ENCODE measurements around the gene FGF14.

FGF14 gene

GRCh38 chr13:102033857-102034331 lies 368.0 kb downstream of the FGF14 start:
- Histone ChIP-seq H3K4me3 (ENCODE audit: low read depth, low read length) (no peak overlapping the region), H2AK5ac (ENCODE audit: low read length) (no peak overlapping the region), H4K8ac (ENCODE audit: low read depth, low read length) (no peak overlapping the region), H3K36me3 (ENCODE audit: control insufficient read depth in 1 of 2, insufficient read depth in 2 of 2, low read length in 2 of 2) (no peaks in the 10 kb centered on the region), H4K91ac (ENCODE audit: low read depth, low read length) (no peak overlapping the region), H4K12ac (ENCODE audit: low read depth, low read length) (no peak overlapping the region), H3K18ac (ENCODE audit: low read length) (no peak overlapping the region), H3K9me3 (ENCODE audit: insufficient read depth, low read depth, low read length) (no peaks in the 10 kb centered on the region), H3K4me2 (ENCODE audit: low read length) (no peak overlapping the region), H3K23ac (ENCODE audit: low read length) (no peak overlapping the region), H2BK12ac (ENCODE audit: low read length) (no peak overlapping the region), H2BK5ac (ENCODE audit: low read depth, low read length, poor library complexity) (no peak overlapping the region), H3K27me3 (ENCODE audit: insufficient read depth, low read length) (no peaks in the 10 kb centered on the region), H3K27ac (ENCODE audit: low read depth, low read length) (no peak overlapping the region), H3K9ac (ENCODE audit: low read length) (no peak overlapping the region), H3K4me1 (ENCODE audit: control insufficient read depth in 1 of 2, insufficient read depth in 2 of 2, low read length in 2 of 2) (no peaks in the 10 kb centered on the region), H2BK120ac (ENCODE audit: insufficient read depth, low read length, poor library complexity) (no peak overlapping the region), H2AFZ (ENCODE audit: insufficient read depth, low read length, poor library complexity) (no peak overlapping the region), H3K14ac (ENCODE audit: low read length) (no peak overlapping the region), H3K79me1 (ENCODE audit: low read length) (no peaks in the 10 kb centered on the region), H3K79me2 (ENCODE audit: control insufficient read depth, insufficient read depth, low read length, poor library complexity) (no peaks in the 10 kb centered on the region), H3K4ac (ENCODE audit: low read depth, low read length) (no peak overlapping the region)
- no CpG with 5 or more reads among the region's 5 CpGs for WGBS (ENCODE audit: extremely low coverage, insufficient coverage, insufficient read length)
- no peak for DNase-seq

- Histone ChIP-seq H2BK120ac (ENCODE audit: insufficient read depth, low read length, poor library complexity) (no peak overlapping the region), H2BK5ac (ENCODE audit: low read depth, low read length, poor library complexity) (no peak overlapping the region), H3K14ac (ENCODE audit: low read length) (no peak overlapping the region), H2AK5ac (ENCODE audit: low read length) (no peak overlapping the region), H3K18ac (ENCODE audit: low read length) (no peak overlapping the region), H3K23ac (ENCODE audit: low read length) (no peak overlapping the region), H3K27me3 (ENCODE audit: insufficient read depth, low read length) (no peaks in the 10 kb centered on the region), H3K79me1 (ENCODE audit: low read length) (no peaks in the 10 kb centered on the region), H2BK12ac (ENCODE audit: low read length) (no peak overlapping the region), H3K9ac (ENCODE audit: low read length) (no peak overlapping the region), H4K12ac (ENCODE audit: low read depth, low read length) (no peak overlapping the region), H2AFZ (ENCODE audit: insufficient read depth, low read length, poor library complexity) (no peak overlapping the region), H3K36me3 (ENCODE audit: control insufficient read depth in 1 of 2, insufficient read depth in 2 of 2, low read length in 2 of 2) (no peaks in the 10 kb centered on the region), H4K8ac (ENCODE audit: low read depth, low read length) (no peak overlapping the region), H3K4me3 (ENCODE audit: low read depth, low read length) (no peak overlapping the region), H3K4me2 (ENCODE audit: low read length) (no peak overlapping the region), H3K27ac (ENCODE audit: low read depth, low read length) (no peak overlapping the region), H4K91ac (ENCODE audit: low read depth, low read length) (no peak overlapping the region), H3K9me3 (ENCODE audit: insufficient read depth, low read depth, low read length) (no peaks in the 10 kb centered on the region), H3K4ac (ENCODE audit: low read depth, low read length) (no peak overlapping the region), H3K79me2 (ENCODE audit: control insufficient read depth, insufficient read depth, low read length, poor library complexity) (no peaks in the 10 kb centered on the region), H3K4me1 (ENCODE audit: control insufficient read depth in 1 of 2, insufficient read depth in 2 of 2, low read length in 2 of 2) (no peaks in the 10 kb centered on the region)
- no peak for DNase-seq
- no CpG with 5 or more reads among the region's 7 CpGs for WGBS (ENCODE audit: extremely low coverage, insufficient coverage, insufficient read length)
Observed at GRCh38 chr13:102033386-102033785, 368.5 kb downstream of the FGF14 start.

DNA sequence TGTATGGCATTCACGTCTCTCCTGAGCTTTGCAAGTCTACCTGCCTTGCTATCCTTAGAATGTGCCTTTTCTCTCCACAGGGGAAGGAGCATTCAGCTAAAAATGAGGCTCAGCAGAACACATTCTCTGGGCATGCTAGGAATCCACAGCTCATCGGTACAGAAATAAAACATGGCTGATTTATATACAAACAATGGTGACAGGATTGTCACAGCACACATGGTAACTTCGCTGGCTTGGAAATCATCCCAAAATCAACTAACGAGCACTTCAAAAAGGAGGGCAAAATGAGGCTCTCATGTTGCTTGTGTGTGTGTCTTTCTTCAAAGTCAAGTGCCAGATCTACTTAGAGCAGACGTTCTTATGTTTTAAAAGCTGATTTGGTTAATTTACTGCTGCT lies 373.0 kb downstream of the FGF14 start:
- H3K18ac ChIP-seq (ENCODE audit: low read length), result no peak overlapping the region
- no peak overlapping the region for H3K4me2 ChIP-seq (ENCODE audit: low read length)
- no peaks in the 10 kb centered on the region for H3K4me1 ChIP-seq (ENCODE audit: control insufficient read depth in 1 of 2, insufficient read depth in 2 of 2, low read length in 2 of 2)
- H3K27me3 ChIP-seq (ENCODE audit: insufficient read depth, low read length), result no peaks in the 10 kb centered on the region
- no peak overlapping the region for H4K91ac ChIP-seq (ENCODE audit: low read depth, low read length)
- no peak overlapping the region for H4K12ac ChIP-seq (ENCODE audit: low read depth, low read length)
- no peak for DNase-seq
- no peak overlapping the region for H2BK120ac ChIP-seq (ENCODE audit: insufficient read depth, low read length, poor library complexity)
- no peak overlapping the region for H3K9ac ChIP-seq (ENCODE audit: low read length)
- no peak overlapping the region for H3K4me3 ChIP-seq (ENCODE audit: low read depth, low read length)
- H3K14ac ChIP-seq (ENCODE audit: low read length), result no peak overlapping the region
- no peak overlapping the region for H2BK12ac ChIP-seq (ENCODE audit: low read length)
- no peaks in the 10 kb centered on the region for H3K9me3 ChIP-seq (ENCODE audit: insufficient read depth, low read depth, low read length)
- no peak overlapping the region for H2AFZ ChIP-seq (ENCODE audit: insufficient read depth, low read length, poor library complexity)
- no peak overlapping the region for H2AK5ac ChIP-seq (ENCODE audit: low read length)
- WGBS (ENCODE audit: extremely low coverage, insufficient coverage, insufficient read length), result no CpG with 5 or more reads among the region's 5 CpGs
- no peak overlapping the region for H3K27ac ChIP-seq (ENCODE audit: low read depth, low read length)
- H4K8ac ChIP-seq (ENCODE audit: low read depth, low read length), result no peak overlapping the region
- H3K4ac ChIP-seq (ENCODE audit: low read depth, low read length), result no peak overlapping the region
- no peaks in the 10 kb centered on the region for H3K36me3 ChIP-seq (ENCODE audit: control insufficient read depth in 1 of 2, insufficient read depth in 2 of 2, low read length in 2 of 2)
- no peaks in the 10 kb centered on the region for H3K79me2 ChIP-seq (ENCODE audit: control insufficient read depth, insufficient read depth, low read length, poor library complexity)
- no peak overlapping the region for H3K23ac ChIP-seq (ENCODE audit: low read length)
- no peak overlapping the region for H2BK5ac ChIP-seq (ENCODE audit: low read depth, low read length, poor library complexity)
- no peaks in the 10 kb centered on the region for H3K79me1 ChIP-seq (ENCODE audit: low read length)

DNA sequence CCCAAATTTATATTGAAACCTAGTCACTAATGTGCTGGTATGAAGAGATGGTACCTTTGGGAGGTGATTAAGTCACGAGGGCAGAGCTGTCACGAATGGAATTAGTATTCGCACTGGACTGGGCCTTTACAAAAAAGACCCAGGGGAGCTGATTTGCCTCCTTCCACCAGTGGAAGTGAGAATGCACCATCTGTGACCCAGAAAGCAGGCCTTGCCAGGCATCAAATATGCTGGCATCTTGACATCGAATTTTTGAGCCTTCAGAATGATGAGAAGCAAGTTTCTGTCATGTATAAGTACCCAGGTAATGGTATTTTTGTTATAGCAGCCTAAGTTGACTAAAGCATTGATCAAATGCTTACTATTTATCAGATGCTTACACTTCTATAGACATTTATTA lies 373.6 kb downstream of the FGF14 start:
- Histone ChIP-seq H3K14ac (ENCODE audit: low read length) (no peak overlapping the region), H3K4me1 (ENCODE audit: control insufficient read depth in 1 of 2, insufficient read depth in 2 of 2, low read length in 2 of 2) (no peaks in the 10 kb centered on the region), H3K18ac (ENCODE audit: low read length) (no peak overlapping the region), H3K27me3 (ENCODE audit: insufficient read depth, low read length) (no peaks in the 10 kb centered on the region), H3K27ac (ENCODE audit: low read depth, low read length) (no peak overlapping the region), H2AFZ (ENCODE audit: insufficient read depth, low read length, poor library complexity) (no peak overlapping the region), H2BK5ac (ENCODE audit: low read depth, low read length, poor library complexity) (no peak overlapping the region), H2AK5ac (ENCODE audit: low read length) (no peak overlapping the region), H3K4me3 (ENCODE audit: low read depth, low read length) (no peak overlapping the region), H3K79me1 (ENCODE audit: low read length) (no peaks in the 10 kb centered on the region), H4K8ac (ENCODE audit: low read depth, low read length) (no peak overlapping the region), H3K4ac (ENCODE audit: low read depth, low read length) (no peak overlapping the region), H3K9me3 (ENCODE audit: insufficient read depth, low read depth, low read length) (no peaks in the 10 kb centered on the region), H4K12ac (ENCODE audit: low read depth, low read length) (no peak overlapping the region), H3K9ac (ENCODE audit: low read length) (no peak overlapping the region), H3K23ac (ENCODE audit: low read length) (no peak overlapping the region), H3K79me2 (ENCODE audit: control insufficient read depth, insufficient read depth, low read length, poor library complexity) (no peaks in the 10 kb centered on the region), H3K36me3 (ENCODE audit: control insufficient read depth in 1 of 2, insufficient read depth in 2 of 2, low read length in 2 of 2) (no peaks in the 10 kb centered on the region), H4K91ac (ENCODE audit: low read depth, low read length) (no peak overlapping the region), H2BK120ac (ENCODE audit: insufficient read depth, low read length, poor library complexity) (no peak overlapping the region), H3K4me2 (ENCODE audit: low read length) (no peak overlapping the region), H2BK12ac (ENCODE audit: low read length) (no peak overlapping the region)
- DNase-seq, result no peak
- no CpG with 5 or more reads among the region's 4 CpGs for WGBS (ENCODE audit: extremely low coverage, insufficient coverage, insufficient read length)
